Mesendoderm (in vitro differentiated cells): ENCODE results near the gene TNFRSF1B.

Experiments
- DNase-seq: peaks from one replicate; pipeline ENCODE4 v3.0.0; 2013
- H2AK5ac ChIP-seq: 2 replicates; pipeline ENCODE4 v1.6.1; 2013; ENCODE audit warnings: low read length, inconsistent platforms
- H2BK120ac ChIP-seq: 2 replicates; pipeline ENCODE4 v1.6.1; 2013; ENCODE audit warnings: low read depth, mild to moderate bottlenecking, low read length, moderate library complexity, mixed read lengths
- H2BK15ac ChIP-seq: replicated peaks from 2 replicates; pipeline ENCODE4 v1.6.1; 2013; ENCODE audit warnings: low read depth, mild to moderate bottlenecking, moderate library complexity
- H2BK5ac ChIP-seq: 2 replicates; pipeline ENCODE4 v1.6.1; 2013; ENCODE audit warnings: low read length, inconsistent platforms
- H3K18ac ChIP-seq: 2 replicates; pipeline ENCODE4 v1.6.1; 2013; ENCODE audit warnings: mild to moderate bottlenecking, low read length, mixed read lengths
- H3K23ac ChIP-seq: one replicate; pipeline ENCODE4 v1.6.1; 2013; ENCODE audit warnings: low read length
- H3K27ac ChIP-seq: 2 replicates; pipeline ENCODE4 v1.5.1; 2013; ENCODE audit warnings: low read depth, mild to moderate bottlenecking, inconsistent platforms, low read length, moderate library complexity
- H3K27me3 ChIP-seq: 2 replicates; pipeline ENCODE4 v1.6.1; 2013; ENCODE audit warnings: low read length, control low read depth, mild to moderate bottlenecking, inconsistent platforms; ENCODE audit not compliant: insufficient read depth, poor library complexity
- H3K36me3 ChIP-seq: 2 replicates; pipeline ENCODE4 v1.6.1; 2013; ENCODE audit warnings: low read length, inconsistent platforms; ENCODE audit not compliant: control insufficient read depth, insufficient read depth
- H3K4ac ChIP-seq: one replicate; pipeline ENCODE4 v1.6.1; 2013; ENCODE audit warnings: low read depth, mild to moderate bottlenecking, low read length, moderate library complexity
- H3K4me1 ChIP-seq: 2 replicates; pipeline ENCODE4 v1.6.1; 2013; ENCODE audit warnings: low read depth, low read length, inconsistent platforms; ENCODE audit not compliant: control insufficient read depth
- H3K4me2 ChIP-seq: 2 replicates; pipeline ENCODE4 v1.6.1; 2013; ENCODE audit warnings: low read length
- H3K4me3 ChIP-seq: 2 replicates; pipeline ENCODE4 v1.5.1; 2013; ENCODE audit warnings: mild to moderate bottlenecking, low read length
- H3K56ac ChIP-seq: one replicate; pipeline ENCODE4 v1.6.1; 2013; ENCODE audit warnings: low read length
- H3K79me1 ChIP-seq: 2 replicates; pipeline ENCODE4 v1.6.1; 2013; ENCODE audit warnings: low read length, inconsistent platforms
- H3K79me2 ChIP-seq: 2 replicates; pipeline ENCODE4 v1.6.1; 2013; ENCODE audit warnings: mild to moderate bottlenecking, low read length; ENCODE audit not compliant: control insufficient read depth, insufficient read depth
- H3K9ac ChIP-seq: 2 replicates; pipeline ENCODE4 v1.6.1; 2013; ENCODE audit warnings: low read length, inconsistent platforms
- H4K5ac ChIP-seq: one replicate; pipeline ENCODE4 v1.6.1; 2013; ENCODE audit warnings: low read length
- H4K8ac ChIP-seq: one replicate; pipeline ENCODE4 v1.6.1; 2013; ENCODE audit warnings: low read depth, mild to moderate bottlenecking, control low read depth, low read length, moderate library complexity
- WGBS: extraction: QIAGEN DNeasy Blood & Tissue Kit; methylation state at CpG from one replicate; pipeline ENCODE4 v1.1.7; 2013; ENCODE audit warnings: low lambda C conversion rate, missing lambda C conversion rate; ENCODE audit not compliant: insufficient coverage; ENCODE audit errors: extremely low coverage; 5-methylcytosine and 5-hydroxymethylcytosine counted together

The TNFRSF1B gene

DNA sequence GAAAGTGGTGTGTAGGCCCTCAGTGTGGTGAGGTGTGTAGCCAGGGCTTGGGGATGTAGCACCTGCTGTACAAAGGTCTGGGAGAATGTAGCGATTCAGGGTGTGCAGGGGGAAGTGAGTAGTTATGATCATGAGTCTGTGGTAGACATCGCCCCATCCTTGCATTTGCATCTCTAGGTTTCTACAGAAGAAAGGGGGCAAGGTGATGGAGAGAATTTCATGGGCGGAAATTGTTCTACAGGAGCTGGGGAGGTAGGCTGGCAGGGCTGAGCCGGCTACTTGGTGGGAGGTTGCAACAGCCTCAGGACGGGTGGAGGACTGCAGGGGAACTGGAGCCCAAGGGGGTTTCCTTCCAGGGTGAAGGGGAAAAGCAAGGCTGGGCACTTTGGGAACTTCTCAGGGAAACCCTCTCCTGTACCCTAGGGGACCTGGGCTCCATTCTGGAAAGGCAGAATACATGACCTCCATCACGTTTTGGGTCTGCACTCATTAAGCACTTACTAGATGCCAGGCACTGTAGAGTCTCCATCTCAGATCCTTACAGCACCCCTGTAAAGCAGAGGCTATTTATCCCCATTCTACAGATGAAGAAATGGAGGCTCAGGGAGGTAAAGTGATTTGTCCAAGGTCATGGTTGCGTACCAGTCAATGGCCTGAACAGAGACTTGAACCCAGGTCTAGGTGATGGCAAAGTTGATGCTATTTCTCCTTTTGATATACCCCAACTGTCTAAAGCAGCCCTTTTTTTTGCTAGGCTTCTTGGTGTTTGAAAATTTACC, 14.5 kb upstream of the TNFRSF1B start:
- H4K8ac ChIP-seq = no peak overlapping the region
- H4K5ac ChIP-seq = no peak overlapping the region
- no peak overlapping the region for H3K9ac ChIP-seq
- no peaks in the 10 kb centered on the region for H3K79me2 ChIP-seq
- no peaks in the 10 kb centered on the region for H3K79me1 ChIP-seq
- no peak for DNase-seq
- H2AK5ac ChIP-seq = no peak overlapping the region
- no peak overlapping the region for H2BK5ac ChIP-seq
- H2BK120ac ChIP-seq = no peak overlapping the region
- no peak overlapping the region for H3K4ac ChIP-seq
- H2BK15ac ChIP-seq = no peak overlapping the region
- H3K4me2 ChIP-seq = no peak overlapping the region
- H3K4me3 ChIP-seq = no peak overlapping the region
- H3K27me3 ChIP-seq = no peaks in the 10 kb centered on the region
- no CpG with 5 or more reads among the region's 7 CpGs for WGBS
- no peak overlapping the region for H3K27ac ChIP-seq
- H3K18ac ChIP-seq = no peak overlapping the region
- H3K4me1 ChIP-seq = no peaks in the 10 kb centered on the region
- no peak overlapping the region for H3K23ac ChIP-seq
- H3K56ac ChIP-seq = no peak overlapping the region
- no peaks in the 10 kb centered on the region for H3K36me3 ChIP-seq

DNA sequence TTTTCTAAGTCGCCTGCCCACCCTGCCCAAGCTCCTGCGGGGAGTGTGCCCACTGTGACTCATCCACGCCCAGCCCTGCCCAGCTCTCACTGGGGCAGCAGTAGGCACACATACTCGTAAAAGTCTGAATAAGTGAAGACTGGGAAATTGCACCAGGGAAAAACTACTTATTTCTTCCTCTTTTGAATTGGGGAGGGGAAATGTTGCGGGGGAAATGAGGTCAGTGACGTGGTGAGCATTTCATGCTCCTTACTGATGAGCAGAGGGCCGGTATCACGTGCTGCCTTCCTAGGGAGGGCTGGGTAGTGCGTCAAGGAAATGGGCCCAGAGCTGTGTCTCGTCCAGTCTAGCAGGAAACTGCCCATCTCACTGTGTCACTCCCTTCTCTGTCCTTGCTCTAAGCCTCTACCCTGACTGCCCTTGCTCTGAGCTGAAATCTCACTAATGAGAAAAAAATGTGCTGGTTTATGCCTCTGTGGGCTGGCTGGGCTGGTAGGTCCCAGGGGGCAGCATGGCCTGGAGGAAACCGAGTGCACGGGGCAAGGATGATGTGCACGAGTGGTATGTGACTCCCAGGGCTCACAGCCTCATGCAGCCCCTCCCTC, 13.5 kb upstream of the TNFRSF1B start:
- Histone ChIP-seq H3K79me2 (no peaks in the 10 kb centered on the region), H3K4me1 (peaks cover 2% of the 10 kb centered on the region), H3K4me3 (no peak overlapping the region), H4K8ac (no peak overlapping the region), H2AK5ac (no peak overlapping the region), H3K27ac (no peak overlapping the region), H3K23ac (no peak overlapping the region), H3K18ac (no peak overlapping the region), H3K27me3 (no peaks in the 10 kb centered on the region), H2BK15ac (no peak overlapping the region), H3K4me2 (no peak overlapping the region), H3K9ac (no peak overlapping the region), H2BK120ac (no peak overlapping the region), H4K5ac (no peak overlapping the region), H3K56ac (no peak overlapping the region), H3K79me1 (no peaks in the 10 kb centered on the region), H2BK5ac (no peak overlapping the region), H3K4ac (no peak overlapping the region), H3K36me3 (no peaks in the 10 kb centered on the region)
- no CpG with 5 or more reads among the region's 13 CpGs for WGBS
- DNase-seq = no peak

DNA sequence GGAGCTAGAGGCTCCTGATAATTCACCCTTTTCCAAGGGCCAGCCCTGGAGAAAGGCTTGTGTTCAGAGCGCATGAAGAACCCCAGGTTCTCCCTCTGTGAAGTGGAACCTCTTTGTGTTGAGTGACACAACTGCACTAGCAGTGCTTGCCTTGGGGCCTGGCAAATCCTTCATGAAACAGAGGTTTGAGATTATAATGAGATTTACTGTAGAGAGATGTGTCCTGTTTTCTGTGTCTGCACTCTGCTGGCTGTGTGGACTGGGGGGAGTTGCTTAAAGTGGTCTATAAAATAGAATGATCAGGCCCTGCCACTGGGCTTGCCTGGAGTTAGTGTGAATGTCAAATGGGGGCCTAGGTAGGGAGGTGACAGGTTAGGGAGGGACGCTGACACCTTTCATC, 11.5 kb upstream of the TNFRSF1B start:
- H2BK120ac ChIP-seq = no peak overlapping the region
- no peaks in the 10 kb centered on the region for H3K36me3 ChIP-seq
- peaks cover 4% of the 10 kb centered on the region for H3K4me1 ChIP-seq
- no peak overlapping the region for H3K9ac ChIP-seq
- no peak overlapping the region for H3K27ac ChIP-seq
- no peak overlapping the region for H3K4ac ChIP-seq
- H3K79me2 ChIP-seq = no peaks in the 10 kb centered on the region
- DNase-seq = no peak
- no peak overlapping the region for H3K4me3 ChIP-seq
- H4K5ac ChIP-seq = no peak overlapping the region
- no peak overlapping the region for H3K56ac ChIP-seq
- H3K4me2 ChIP-seq = no peak overlapping the region
- H2AK5ac ChIP-seq = no peak overlapping the region
- H3K23ac ChIP-seq = no peak overlapping the region
- no peaks in the 10 kb centered on the region for H3K79me1 ChIP-seq
- no CpG with 5 or more reads among the region's 2 CpGs for WGBS
- no peak overlapping the region for H4K8ac ChIP-seq
- H3K18ac ChIP-seq = no peak overlapping the region
- no peaks in the 10 kb centered on the region for H3K27me3 ChIP-seq
- H2BK15ac ChIP-seq = no peak overlapping the region
- no peak overlapping the region for H2BK5ac ChIP-seq

DNA sequence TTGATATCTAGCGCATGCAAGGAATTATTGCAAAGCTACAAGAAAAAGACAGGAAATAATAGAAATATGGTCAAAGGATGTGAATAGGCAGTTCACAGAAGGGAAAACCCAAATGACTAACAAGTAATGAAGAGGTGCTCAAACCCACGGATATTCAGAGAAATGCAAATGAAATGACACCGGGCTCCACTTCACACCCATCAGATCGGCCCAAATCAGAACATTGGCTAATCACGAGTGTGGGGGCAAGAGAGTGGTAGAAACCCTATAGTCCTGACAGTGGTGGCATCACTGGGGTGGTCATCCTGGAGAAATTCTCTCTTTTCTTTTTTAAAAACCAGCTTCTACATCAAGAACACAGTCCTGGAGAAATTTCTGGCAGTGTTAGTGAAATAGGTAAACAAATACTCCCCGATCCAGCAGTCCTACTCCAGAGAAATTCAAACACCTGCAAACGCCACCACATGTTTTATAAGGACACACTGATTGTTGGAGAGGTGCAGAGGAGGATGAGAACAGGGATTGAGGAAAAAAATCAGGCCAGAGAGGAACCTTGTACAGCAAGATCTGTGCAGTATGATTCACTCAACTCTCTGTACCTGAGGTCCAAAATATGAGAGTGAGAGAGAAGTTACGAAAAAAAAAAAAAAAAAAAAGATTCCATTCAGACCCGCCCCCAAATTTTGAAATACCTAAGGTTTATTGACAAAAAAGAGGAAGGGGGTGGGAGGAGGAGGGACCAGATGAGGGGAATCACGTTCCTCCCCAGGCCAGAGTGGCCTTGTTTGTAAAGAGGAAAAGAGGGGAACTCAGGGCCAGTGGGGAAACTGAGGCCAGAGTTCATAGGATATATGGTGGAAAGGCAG, 9.2 kb upstream of the TNFRSF1B start:
- H3K79me2 ChIP-seq = no peaks in the 10 kb centered on the region
- H3K27me3 ChIP-seq = no peaks in the 10 kb centered on the region
- H2BK120ac ChIP-seq = no peak overlapping the region
- DNase-seq = no peak
- H3K4me1 ChIP-seq = peaks cover 10% of the 10 kb centered on the region
- WGBS = no CpG with 5 or more reads among the region's 10 CpGs
- peak overlapping the region; percentile 60 for H3K56ac ChIP-seq
- H3K4me2 ChIP-seq = no peak overlapping the region
- H2AK5ac ChIP-seq = no peak overlapping the region
- H3K4me3 ChIP-seq = no peak overlapping the region
- no peak overlapping the region for H3K27ac ChIP-seq
- H2BK5ac ChIP-seq = no peak overlapping the region
- H3K36me3 ChIP-seq = no peaks in the 10 kb centered on the region
- H3K4ac ChIP-seq = peak overlapping the region; percentile 36
- no peak overlapping the region for H3K9ac ChIP-seq
- no peaks in the 10 kb centered on the region for H3K79me1 ChIP-seq
- no peak overlapping the region for H4K8ac ChIP-seq
- no peak overlapping the region for H2BK15ac ChIP-seq
- no peak overlapping the region for H4K5ac ChIP-seq
- H3K23ac ChIP-seq = no peak overlapping the region
- H3K18ac ChIP-seq = no peak overlapping the region

DNA sequence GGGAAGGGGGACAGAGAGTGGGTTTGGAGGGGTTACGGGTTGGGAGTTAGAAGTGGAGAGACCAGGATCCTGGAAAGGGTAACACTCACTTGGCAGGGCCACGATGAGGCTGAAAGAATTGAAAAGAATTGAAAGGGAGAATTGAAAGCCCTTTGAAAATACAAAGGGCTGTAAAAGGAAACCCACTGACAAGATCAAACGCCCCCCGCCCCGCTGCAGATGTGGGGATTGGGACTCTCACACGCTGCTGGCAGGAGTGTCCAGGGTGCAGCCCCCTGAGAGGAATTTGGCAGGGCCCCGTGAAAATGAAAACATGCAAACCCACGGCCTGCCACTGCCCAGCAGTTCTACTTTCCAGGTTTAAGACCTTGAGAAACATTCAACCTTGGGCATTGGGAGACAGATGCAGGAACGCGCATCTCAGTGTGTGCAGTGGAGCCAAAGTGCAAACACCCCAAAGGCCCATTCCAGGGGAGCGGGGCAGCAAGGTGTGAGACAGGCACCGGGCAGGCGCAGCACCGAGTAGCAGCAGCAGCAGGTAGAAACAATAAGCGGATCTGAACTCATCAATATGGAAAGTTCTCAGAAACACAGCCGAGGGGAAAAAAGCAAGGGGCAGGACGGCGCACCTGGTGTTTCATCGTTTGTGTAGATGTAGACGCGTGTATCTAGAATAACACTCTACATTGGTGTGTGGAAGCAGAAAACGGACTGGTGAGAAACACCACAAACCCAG, 8.3 kb upstream of the TNFRSF1B start:
- Histone ChIP-seq H4K8ac (no peak overlapping the region), H3K27ac (no peak overlapping the region), H3K4me1 (peaks cover 10% of the 10 kb centered on the region), H2AK5ac (no peak overlapping the region), H3K56ac (peak overlapping the region; percentile 60), H3K27me3 (no peaks in the 10 kb centered on the region), H2BK15ac (no peak overlapping the region), H3K18ac (no peak overlapping the region), H4K5ac (no peak overlapping the region), H2BK5ac (no peak overlapping the region), H3K36me3 (no peaks in the 10 kb centered on the region), H3K4me2 (no peak overlapping the region), H3K79me1 (no peaks in the 10 kb centered on the region), H3K9ac (no peak overlapping the region), H3K79me2 (no peaks in the 10 kb centered on the region), H3K4me3 (no peak overlapping the region), H2BK120ac (no peak overlapping the region), H3K23ac (peak overlapping the region; percentile 30), H3K4ac (peak overlapping the region; percentile 36)
- DNase-seq = no peak
- WGBS = 100% methylated on average over 1 of the region's 22 CpGs
